Measurements from ENCODE around the gene RASA1. TPM values are rescaled to one million over a fixed set of nuclear protein-coding genes. Genes with fewer than 3 reads are reported as not detected.

Gene RASA1
- total RNA-seq, 1 donor from 2014 or later, result 36.2 TPM

- DNase-seq (ENCODE audit: low read depth, low spot score), result no peak
- TF ChIP-seq CTCF (conservative IDR thresholded peaks at IDR 0.05), result no peak
- H3K27me3 Mint-ChIP-seq (ENCODE audit: low read depth), result no peaks in the 10 kb centered on the region
- H3K27ac Mint-ChIP-seq (ENCODE audit: unreplicated experiment), result no peak overlapping the region
- peaks cover under 1% of the 10 kb centered on the region for H3K9me3 Mint-ChIP-seq
- no peaks in the 10 kb centered on the region for H3K4me1 Mint-ChIP-seq
- no peaks in the 10 kb centered on the region for H3K36me3 Mint-ChIP-seq (ENCODE audit: low read depth)
- no peak overlapping the region for H3K4me3 Mint-ChIP-seq
Measured at GRCh38 chr5:87432460-87432859, 164.8 kb downstream of the RASA1 start.

- DNase-seq (ENCODE audit: low read depth, low spot score), result no peak
- H3K27ac Mint-ChIP-seq (ENCODE audit: unreplicated experiment), result no peak overlapping the region
- H3K4me3 Mint-ChIP-seq, result no peak overlapping the region
- no peak for TF ChIP-seq CTCF (conservative IDR thresholded peaks at IDR 0.05)
- H3K36me3 Mint-ChIP-seq (ENCODE audit: low read depth), result no peaks in the 10 kb centered on the region
- H3K4me1 Mint-ChIP-seq, result no peaks in the 10 kb centered on the region
- no peaks in the 10 kb centered on the region for H3K9me3 Mint-ChIP-seq
- no peaks in the 10 kb centered on the region for H3K27me3 Mint-ChIP-seq (ENCODE audit: low read depth)
Measured at GRCh38 chr5:87433945-87434344, 166.3 kb downstream of the RASA1 start.

- no peak for DNase-seq (ENCODE audit: low read depth, low spot score)
- no peak overlapping the region for H3K27ac Mint-ChIP-seq (ENCODE audit: unreplicated experiment)
- H3K9me3 Mint-ChIP-seq, result no peaks in the 10 kb centered on the region
- H3K4me1 Mint-ChIP-seq, result no peaks in the 10 kb centered on the region
- no peak for TF ChIP-seq CTCF (conservative IDR thresholded peaks at IDR 0.05)
- no peak overlapping the region for H3K4me3 Mint-ChIP-seq
- H3K27me3 Mint-ChIP-seq (ENCODE audit: low read depth), result no peaks in the 10 kb centered on the region
- H3K36me3 Mint-ChIP-seq (ENCODE audit: low read depth), result no peaks in the 10 kb centered on the region
Measured at GRCh38 chr5:87434461-87434860, 166.8 kb downstream of the RASA1 start.

- DNase-seq (ENCODE audit: low read depth, low spot score), result no peak
- Mint-ChIP-seq H3K36me3 (ENCODE audit: low read depth) (no peaks in the 10 kb centered on the region), H3K4me3 (no peak overlapping the region), H3K27me3 (ENCODE audit: low read depth) (no peaks in the 10 kb centered on the region), H3K27ac (ENCODE audit: unreplicated experiment) (no peak overlapping the region), H3K9me3 (no peaks in the 10 kb centered on the region), H3K4me1 (no peaks in the 10 kb centered on the region)
- TF ChIP-seq CTCF (conservative IDR thresholded peaks at IDR 0.05), result no peak
Measured at GRCh38 chr5:87435144-87435694, 167.5 kb downstream of the RASA1 start.

GRCh38 chr5:87437724-87438123 lies 170.0 kb downstream of the RASA1 start:
- no peak for DNase-seq (ENCODE audit: low read depth, low spot score)
- Mint-ChIP-seq H3K4me3 (no peak overlapping the region), H3K27me3 (ENCODE audit: low read depth) (no peaks in the 10 kb centered on the region), H3K27ac (ENCODE audit: unreplicated experiment) (no peak overlapping the region), H3K9me3 (no peaks in the 10 kb centered on the region), H3K4me1 (no peaks in the 10 kb centered on the region), H3K36me3 (ENCODE audit: low read depth) (no peaks in the 10 kb centered on the region)
- no peak for TF ChIP-seq CTCF (conservative IDR thresholded peaks at IDR 0.05)

All from neural crest cell (in vitro differentiated cells).